Vagina (tissue), 2 donors: ENCODE results near the gene GSG1. TPM values are rescaled to one million over a fixed set of nuclear protein-coding genes. Genes with fewer than 3 reads are reported as not detected.
"Not testable (repeated sequence)": the region's sequence is repeated elsewhere in the genome, so short reads cannot be mapped to it uniquely, and the experiment has no call there.

Experiments
- DNase-seq, 2 donors: peaks; one replicate each; pipeline ENCODE4 v3.0.0-alpha.2; 2017; ENCODE audit errors: extremely low spot score in 2 of 2
- H3K27ac ChIP-seq: fragments of 200-600 bp; sonication (generic); one replicate; pipeline ENCODE4 v1.5.1; 2019
- H3K27me3 ChIP-seq: fragments of 200-600 bp; sonication (generic); one replicate; pipeline ENCODE4 v1.5.1; 2019
- H3K36me3 ChIP-seq, 2 donors: fragments of 200-600 bp; sonication (generic); one replicate each; pipeline ENCODE4 v1.5.1; 2017 to 2019
- H3K4me1 ChIP-seq: fragments of 200-600 bp; sonication (generic); one replicate; pipeline ENCODE4 v1.5.1; 2019
- H3K4me3 ChIP-seq, 2 donors: fragments of 200-600 bp; sonication (generic); 1 replicate in 1 of 2; 2 replicates in 1 of 2; pipeline ENCODE4 v1.5.1; 2016 to 2019
- H3K9me3 ChIP-seq: fragments of 200-600 bp; sonication (generic); one replicate; pipeline ENCODE4 v1.5.1; 2019
- POLR2A ChIP-seq, 2 donors: fragments of 450-650 bp; IDR thresholded peaks; one replicate each; pipeline ENCODE4 v1.6.1; 2017; ENCODE audit warnings: antibody characterized with exemption in 2 of 2, mild to moderate bottlenecking in 2 of 2, moderate library complexity in 2 of 2
- POLR2AphosphoS5 ChIP-seq, 2 donors: sonication (generic); formaldehyde crosslinking; IDR thresholded peaks; one replicate each; pipeline ENCODE4 v1.9.0; 2017; ENCODE audit warnings: antibody characterized with exemption in 2 of 2, mild to moderate bottlenecking in 2 of 2, low read depth in 1 of 2; ENCODE audit not compliant: insufficient read depth in 1 of 2
- intact Hi-C: fragments of 100-400 bp; cut with DNase I; formaldehyde crosslinking; loops from one replicate; pipeline ENCODE4 v1.15.1; 2023
- total RNA-seq: library from RNA; depleted of rRNA; stranded (reverse); fragments of >200 nt; gene quantifications from one replicate; pipeline ENCODE4 v1.2.3, GENCODE V29; 2016
- TF ChIP-seq, protein P1 (sequence below), 3 experiments: fragments of 450-650 bp in 2 of 3; fragments of 200-600 bp in 1 of 3; sonication (generic) in 1 of 3; IDR thresholded peaks; one replicate each; pipeline ENCODE4 v1.5.1; 2017 to 2019; ENCODE audit warnings: antibody characterized with exemption in 3 of 3, mild to moderate bottlenecking in 2 of 3, moderate library complexity in 2 of 3

Gene GSG1
- total RNA-seq, 1 donor from 2014 or later = not detected

DNA sequence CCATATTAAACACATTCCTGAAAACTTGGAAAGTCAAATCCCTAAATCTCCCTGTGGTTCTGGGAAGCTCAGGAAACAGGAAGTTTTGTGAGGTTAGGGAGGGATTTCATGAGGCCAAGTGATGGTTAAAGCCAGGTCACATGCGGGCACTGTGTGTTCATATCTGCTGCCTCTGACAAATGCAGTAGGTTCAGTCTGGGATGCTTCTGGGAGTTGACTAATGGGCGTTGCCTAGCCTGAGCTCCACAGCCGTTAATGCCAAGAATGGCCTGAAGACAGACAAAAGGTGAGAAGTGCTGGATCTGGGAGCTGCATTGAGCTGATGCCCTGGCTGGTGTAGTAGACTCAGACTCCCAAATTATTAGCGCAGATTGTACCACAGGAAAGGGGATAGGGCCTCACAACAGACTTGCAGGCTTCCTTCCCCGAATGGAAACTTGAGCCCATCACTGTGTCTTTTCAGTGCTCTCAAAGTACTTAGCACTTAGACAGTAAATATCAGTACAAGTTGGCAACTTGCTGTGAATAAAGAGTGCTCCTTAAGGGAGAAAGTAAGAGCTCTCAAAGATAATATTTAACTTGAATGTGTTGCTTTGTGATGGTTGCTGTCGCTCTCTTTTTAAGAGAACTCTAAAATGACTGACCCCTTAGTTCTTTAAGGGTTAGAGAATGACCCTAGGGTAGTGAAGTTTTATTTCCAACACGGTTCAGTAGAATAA is 17.3 kb downstream of the GSG1 start:
- Histone ChIP-seq H3K27ac (no peak overlapping the region), H3K27me3 (no peaks in the 10 kb centered on the region), H3K4me3 (no peak overlapping the region), H3K9me3 (no peaks in the 10 kb centered on the region), H3K4me1 (peaks cover 7% of the 10 kb centered on the region), H3K36me3 (no peaks in the 10 kb centered on the region)
- intact Hi-C loops = loop anchor here (1.0 kb wide), 1 partner anchor 43 kb away; no protein-coding TSS in a partner anchor
- TF ChIP-seq, protein P1, sequence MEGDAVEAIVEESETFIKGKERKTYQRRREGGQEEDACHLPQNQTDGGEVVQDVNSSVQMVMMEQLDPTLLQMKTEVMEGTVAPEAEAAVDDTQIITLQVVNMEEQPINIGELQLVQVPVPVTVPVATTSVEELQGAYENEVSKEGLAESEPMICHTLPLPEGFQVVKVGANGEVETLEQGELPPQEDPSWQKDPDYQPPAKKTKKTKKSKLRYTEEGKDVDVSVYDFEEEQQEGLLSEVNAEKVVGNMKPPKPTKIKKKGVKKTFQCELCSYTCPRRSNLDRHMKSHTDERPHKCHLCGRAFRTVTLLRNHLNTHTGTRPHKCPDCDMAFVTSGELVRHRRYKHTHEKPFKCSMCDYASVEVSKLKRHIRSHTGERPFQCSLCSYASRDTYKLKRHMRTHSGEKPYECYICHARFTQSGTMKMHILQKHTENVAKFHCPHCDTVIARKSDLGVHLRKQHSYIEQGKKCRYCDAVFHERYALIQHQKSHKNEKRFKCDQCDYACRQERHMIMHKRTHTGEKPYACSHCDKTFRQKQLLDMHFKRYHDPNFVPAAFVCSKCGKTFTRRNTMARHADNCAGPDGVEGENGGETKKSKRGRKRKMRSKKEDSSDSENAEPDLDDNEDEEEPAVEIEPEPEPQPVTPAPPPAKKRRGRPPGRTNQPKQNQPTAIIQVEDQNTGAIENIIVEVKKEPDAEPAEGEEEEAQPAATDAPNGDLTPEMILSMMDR (IDR thresholded peaks at IDR 0.05) = no peak
- TF ChIP-seq POLR2A (IDR thresholded peaks at IDR 0.05) (no peak), POLR2AphosphoS5 (IDR thresholded peaks at IDR 0.05; ENCODE audit: insufficient read depth in 1 of 2, low read depth in 1 of 2) (no peak)
- DNase-seq = no peak

DNA sequence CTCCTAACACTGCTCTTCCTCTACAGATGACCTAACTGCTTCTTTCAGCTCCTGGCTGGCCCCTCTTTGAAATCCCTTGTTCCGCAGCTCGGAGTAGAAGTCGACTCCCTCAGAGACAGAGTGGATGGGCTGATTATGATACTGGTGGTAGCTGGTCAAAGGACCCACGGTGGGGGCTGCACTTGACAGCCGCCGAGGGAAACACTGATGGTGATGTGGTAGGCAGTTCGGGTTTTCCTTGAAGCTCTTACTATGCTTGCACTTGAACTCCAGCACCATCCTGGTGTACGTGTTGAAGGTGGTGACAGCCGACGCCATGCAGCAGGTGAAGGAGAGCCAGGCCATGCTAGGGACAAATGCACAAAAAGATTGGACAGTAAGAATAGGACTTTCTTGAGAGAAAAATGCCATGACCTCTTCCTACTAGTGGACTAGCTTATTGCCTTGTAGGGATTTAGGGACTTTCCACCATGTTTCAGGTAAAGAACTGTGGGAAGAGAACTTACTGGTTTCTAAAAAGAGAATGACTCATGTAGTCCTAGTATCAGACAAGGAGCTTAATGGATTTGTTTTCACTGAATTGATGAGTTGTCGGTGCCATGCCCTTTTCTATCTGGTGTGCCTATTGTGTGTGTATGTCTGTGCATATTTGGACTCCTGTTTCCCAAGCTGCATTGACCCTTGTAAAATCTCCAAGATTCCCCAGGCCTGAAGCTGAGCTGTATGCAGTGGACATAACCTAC is 18.4 kb downstream of the GSG1 start:
- TF ChIP-seq POLR2A (IDR thresholded peaks at IDR 0.05) (no peak), POLR2AphosphoS5 (IDR thresholded peaks at IDR 0.05; ENCODE audit: insufficient read depth in 1 of 2, low read depth in 1 of 2) (no peak)
- TF ChIP-seq, protein P1 (IDR thresholded peaks at IDR 0.05) = no peak
- no peaks in the 10 kb centered on the region for H3K27me3 ChIP-seq
- peak in 1 of 2 donors; percentile 83 for DNase-seq
- H3K36me3 ChIP-seq = no peaks in the 10 kb centered on the region
- intact Hi-C loops = no loop called here
- H3K27ac ChIP-seq = no peak overlapping the region
- H3K4me3 ChIP-seq = no peak overlapping the region
- H3K4me1 ChIP-seq = peaks cover 7% of the 10 kb centered on the region
- H3K9me3 ChIP-seq = no peaks in the 10 kb centered on the region

- H3K4me1 ChIP-seq, H3K4me3 ChIP-seq, H3K27ac ChIP-seq, H3K9me3 ChIP-seq, DNase-seq, H3K36me3 ChIP-seq, intact Hi-C loops, H3K27me3 ChIP-seq: not testable (repeated sequence)
These were observed 19.8 kb downstream of the GSG1 start for GRCh38 chr12:13083638-13084037.

GRCh38 chr12:13082861-13083260 is 20.6 kb downstream of the GSG1 start:
- Histone ChIP-seq H3K36me3 (no peaks in the 10 kb centered on the region), H3K4me3 (no peak overlapping the region), H3K9me3 (no peaks in the 10 kb centered on the region), H3K27ac (no peak overlapping the region), H3K27me3 (no peaks in the 10 kb centered on the region), H3K4me1 (peaks cover 7% of the 10 kb centered on the region)
- intact Hi-C loops = no loop called here
- TF ChIP-seq, protein P1 (IDR thresholded peaks at IDR 0.05) = no peak
- TF ChIP-seq POLR2A (IDR thresholded peaks at IDR 0.05) = no peak
- TF ChIP-seq POLR2AphosphoS5 (IDR thresholded peaks at IDR 0.05; ENCODE audit: insufficient read depth in 1 of 2, low read depth in 1 of 2) = no peak
- no peak for DNase-seq

- no peak overlapping the region for H3K4me3 ChIP-seq
These were observed 23.2 kb downstream of the GSG1 start for GRCh38 chr12:13080266-13080665.

More at GRCh38 chr12:13080266-13080665, 23.2 kb downstream of the GSG1 start:
- H3K27ac ChIP-seq = no peak overlapping the region
- no peaks in the 10 kb centered on the region for H3K27me3 ChIP-seq
- TF ChIP-seq, protein P1 (IDR thresholded peaks at IDR 0.05) = no peak
- TF ChIP-seq POLR2AphosphoS5 (IDR thresholded peaks at IDR 0.05; ENCODE audit: insufficient read depth in 1 of 2, low read depth in 1 of 2) (no peak), POLR2A (IDR thresholded peaks at IDR 0.05) (no peak)
- no peak for DNase-seq
- H3K4me1 ChIP-seq = no peaks in the 10 kb centered on the region
- intact Hi-C loops = no loop called here
- H3K36me3 ChIP-seq = no peaks in the 10 kb centered on the region
- no peaks in the 10 kb centered on the region for H3K9me3 ChIP-seq
